GM19463 (cell line): ENCODE data around the gene PDK4.
A peak's percentile ranks its signal among the peaks of the same experiment; 100 is the strongest.
"Not testable (repeated sequence)": the region's sequence is repeated elsewhere in the genome, so short reads cannot be mapped to it uniquely, and the experiment has no call there.

Source experiments
- ATAC-seq: cut with Tn5 transposase; IDR thresholded peaks from one replicate; pipeline ENCODE4 v1.9.1; 2021; ENCODE audit warnings: mild to moderate bottlenecking, moderate library complexity; ENCODE audit not compliant: unreplicated experiment

PDK4 gene

DNA sequence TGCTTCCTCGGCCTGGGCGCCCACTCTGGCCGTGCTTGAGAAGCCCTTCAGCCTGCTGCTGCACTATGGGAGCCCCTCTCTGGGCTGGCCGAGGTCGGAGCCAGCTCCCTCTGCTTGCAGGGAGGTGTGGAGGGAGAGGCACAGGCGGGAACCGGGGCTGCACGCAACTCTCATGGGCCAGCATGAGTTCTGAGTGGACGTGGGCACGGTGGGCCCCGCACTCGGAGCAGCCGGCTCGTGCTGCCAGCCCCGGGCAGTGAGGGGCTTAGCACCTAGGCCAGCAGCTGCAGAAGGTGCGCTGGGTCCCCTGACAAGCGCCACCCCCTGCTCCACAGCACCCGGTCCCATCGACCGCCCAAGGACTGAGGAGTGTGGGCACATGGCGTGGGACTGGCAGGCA, 9.0 kb upstream of the PDK4 start:
- ATAC-seq, result no peak

DNA sequence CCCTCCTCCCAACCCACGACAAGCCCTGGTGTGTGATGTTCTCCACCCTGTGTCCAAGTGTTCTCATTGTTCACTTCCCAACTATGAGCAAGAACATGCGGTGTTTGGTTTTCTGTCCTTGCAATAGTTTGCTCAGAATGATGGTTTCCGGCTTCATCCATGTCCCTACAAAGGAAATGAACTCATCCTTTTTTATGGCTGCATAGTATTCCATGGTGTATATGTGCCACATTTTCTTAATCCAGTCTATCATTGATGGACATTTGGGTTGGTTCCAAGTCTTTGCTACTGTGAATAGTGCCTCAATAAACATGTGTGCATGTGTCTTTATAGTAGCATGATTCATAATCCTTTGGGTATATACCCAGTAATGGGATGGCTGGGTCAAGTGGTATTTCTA, 8.5 kb upstream of the PDK4 start:
- ATAC-seq, result not testable (repeated sequence)

DNA sequence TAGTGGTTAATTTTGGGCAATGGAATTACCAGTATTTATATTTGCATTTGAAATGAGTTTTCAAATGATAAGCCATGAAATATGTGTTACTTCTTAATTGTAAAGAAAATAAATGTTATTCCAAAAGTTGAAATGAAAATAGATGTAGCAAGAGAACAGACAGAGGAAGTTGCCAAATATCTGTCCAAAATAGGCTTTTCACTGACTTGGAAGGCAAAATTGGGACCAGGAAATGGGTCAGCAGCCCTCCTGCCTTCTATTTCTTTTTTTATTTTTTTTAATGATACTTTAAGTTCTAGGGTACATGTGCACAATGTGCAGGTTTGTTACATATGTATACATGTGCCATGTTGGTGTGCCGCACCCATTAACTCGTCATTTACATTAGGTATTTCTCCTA, 8.1 kb upstream of the PDK4 start:
- not testable (repeated sequence) for ATAC-seq

DNA sequence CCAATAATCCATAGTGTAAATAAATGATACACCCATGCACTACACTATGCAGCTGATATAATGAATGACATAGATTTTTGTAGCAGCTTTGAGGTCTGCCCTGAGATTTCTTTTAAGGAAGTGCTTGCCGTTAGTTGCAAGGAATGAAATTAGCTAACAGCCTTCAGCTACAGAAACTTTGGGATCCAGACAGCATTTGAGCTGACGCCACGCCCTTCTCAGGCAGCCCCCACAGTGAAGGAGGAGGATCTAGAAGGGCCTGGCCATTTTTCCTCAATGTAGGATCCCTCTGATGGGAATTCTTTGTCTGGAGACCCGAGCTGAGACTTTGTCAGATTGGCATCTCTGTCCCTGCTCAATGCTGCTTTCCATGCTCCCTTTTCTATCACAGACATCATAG, 6.1 kb upstream of the PDK4 start:
- ATAC-seq, result no peak

DNA sequence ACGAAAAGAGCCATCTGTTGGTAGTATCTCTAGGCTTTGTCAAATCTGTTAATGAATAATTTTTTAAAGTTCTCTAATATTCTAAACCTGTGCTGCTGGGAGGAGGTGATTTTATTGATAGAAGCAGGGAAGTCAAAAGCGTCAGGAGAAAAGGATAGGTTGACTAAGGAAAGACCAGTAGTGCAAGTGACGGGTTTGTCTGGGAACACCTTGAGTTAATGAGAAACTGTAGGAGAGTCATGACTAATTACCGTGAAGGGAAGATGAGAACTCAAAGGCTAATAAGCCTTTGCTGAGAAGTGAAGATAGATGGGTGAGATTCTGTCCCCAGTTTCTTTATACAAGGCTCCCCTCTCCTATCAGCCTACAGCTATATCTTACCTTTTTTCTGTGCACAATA, 5.0 kb upstream of the PDK4 start:
- no peak for ATAC-seq

DNA sequence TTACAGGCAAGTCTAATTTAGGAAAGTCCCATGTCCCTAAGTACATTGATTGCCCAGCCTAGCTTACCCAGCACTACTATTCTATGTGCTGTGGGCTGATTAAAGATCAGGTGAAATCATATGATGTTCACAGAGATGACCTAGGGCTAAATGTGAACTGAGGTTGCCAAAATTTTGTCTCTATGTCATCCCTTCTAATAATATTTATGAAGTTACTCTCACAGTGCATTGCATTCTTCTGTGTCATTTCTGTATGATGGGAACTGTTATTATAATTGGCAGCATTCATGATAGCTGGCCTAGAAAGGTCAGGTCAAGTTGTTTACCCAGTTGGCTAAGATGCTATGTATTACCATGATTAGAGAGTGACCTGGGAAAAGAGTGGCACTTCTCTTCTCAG, 2.8 kb upstream of the PDK4 start:
- ATAC-seq, result no peak

DNA sequence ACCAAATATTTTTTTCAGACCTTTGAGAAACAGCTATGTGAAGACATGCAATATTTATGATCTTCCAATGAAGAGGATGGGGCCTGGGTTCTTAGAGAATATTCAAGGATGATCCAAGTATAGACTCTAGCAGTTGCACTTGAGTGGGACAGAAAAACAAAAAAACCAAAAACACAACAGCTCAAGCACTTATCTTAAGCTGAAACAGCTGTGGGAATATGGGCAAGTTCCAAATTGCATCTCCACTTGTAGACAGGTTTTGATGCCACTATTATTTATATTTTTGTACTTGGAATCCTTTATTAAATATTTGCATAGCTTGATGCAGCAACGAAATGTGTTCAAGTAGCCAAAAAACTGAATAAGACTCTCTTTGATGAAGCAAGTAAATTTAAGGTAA, 2.2 kb upstream of the PDK4 start:
- ATAC-seq, result no peak

DNA sequence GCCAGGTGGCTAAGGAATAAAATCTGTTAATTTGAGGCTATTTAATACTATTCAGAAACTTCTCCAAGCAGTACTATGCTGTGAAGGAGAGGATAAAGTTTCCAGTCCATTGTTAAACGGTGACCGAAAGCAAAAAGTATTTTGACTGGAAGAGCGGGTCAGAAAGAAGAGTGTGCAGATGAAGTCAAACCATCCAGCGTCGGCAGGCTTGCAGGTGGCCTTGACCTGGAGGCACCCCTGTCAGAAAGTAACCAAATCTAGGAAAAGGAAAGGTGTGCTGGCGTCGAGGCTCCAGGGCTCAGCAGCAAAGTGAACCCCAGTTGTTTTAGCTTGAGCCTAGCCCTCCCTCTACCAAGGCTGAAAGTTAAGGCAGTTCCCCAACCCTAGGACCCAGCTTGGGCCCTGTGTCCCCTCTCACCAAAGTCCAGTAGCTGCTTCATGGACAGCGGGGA, 544 bp downstream of the PDK4 start:
- no peak for ATAC-seq

DNA sequence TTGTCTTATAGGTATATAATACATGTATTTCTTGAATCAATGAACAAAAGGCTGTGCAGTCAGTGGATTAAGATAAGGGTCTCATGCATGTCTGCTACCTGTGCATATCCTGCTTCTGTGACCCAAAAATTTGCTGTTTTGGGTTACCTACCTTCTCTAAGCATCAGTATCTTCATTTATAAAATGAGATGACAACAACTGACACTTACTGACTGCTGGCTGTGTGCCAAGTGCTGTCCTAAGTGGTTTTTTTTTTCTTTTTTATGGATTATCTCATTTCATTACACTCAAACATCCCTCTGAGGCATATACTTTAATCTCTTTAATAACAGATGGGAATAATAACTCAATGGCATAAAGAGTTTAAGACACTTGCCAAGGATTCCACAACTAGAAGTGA, 2.1 kb downstream of the PDK4 start:
- ATAC-seq, result no peak

DNA sequence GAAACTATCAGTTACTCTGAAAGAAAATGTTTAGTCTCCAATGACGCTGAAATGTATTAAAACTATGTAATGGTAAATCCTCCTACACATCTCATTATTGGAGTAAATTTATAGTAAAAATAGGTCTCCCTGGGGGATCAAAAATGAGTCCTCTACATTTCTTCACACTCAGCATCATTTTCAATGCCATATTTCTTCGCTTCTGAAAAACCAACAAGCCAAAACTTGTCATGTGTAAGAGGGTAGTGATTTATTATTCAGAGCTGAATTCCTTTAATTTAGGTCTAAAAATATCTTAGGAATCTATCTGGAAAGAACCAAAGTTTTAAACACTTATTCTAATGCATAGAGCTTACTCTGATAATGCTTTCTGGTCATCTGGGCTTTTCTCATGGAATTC, 3.0 kb downstream of the PDK4 start:
- no peak for ATAC-seq

DNA sequence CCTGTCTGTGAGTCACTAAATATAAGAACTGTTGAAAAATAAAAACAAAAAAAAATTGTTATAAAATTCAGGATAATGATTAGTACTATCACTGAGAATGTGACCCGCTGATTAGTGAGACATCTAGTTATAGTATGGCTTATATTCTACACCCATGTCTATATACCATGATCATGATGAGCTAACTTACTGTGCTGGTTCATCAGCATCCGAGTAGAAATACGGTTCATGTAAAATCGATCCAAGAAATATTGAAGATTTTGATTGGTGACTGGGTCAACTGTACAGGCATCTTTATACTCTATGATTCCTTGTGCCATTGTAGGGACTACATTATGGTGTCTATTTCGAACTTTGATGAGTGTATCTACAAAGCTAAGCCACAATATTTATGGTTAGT, 3.7 kb downstream of the PDK4 start:
- ATAC-seq, result no peak

DNA sequence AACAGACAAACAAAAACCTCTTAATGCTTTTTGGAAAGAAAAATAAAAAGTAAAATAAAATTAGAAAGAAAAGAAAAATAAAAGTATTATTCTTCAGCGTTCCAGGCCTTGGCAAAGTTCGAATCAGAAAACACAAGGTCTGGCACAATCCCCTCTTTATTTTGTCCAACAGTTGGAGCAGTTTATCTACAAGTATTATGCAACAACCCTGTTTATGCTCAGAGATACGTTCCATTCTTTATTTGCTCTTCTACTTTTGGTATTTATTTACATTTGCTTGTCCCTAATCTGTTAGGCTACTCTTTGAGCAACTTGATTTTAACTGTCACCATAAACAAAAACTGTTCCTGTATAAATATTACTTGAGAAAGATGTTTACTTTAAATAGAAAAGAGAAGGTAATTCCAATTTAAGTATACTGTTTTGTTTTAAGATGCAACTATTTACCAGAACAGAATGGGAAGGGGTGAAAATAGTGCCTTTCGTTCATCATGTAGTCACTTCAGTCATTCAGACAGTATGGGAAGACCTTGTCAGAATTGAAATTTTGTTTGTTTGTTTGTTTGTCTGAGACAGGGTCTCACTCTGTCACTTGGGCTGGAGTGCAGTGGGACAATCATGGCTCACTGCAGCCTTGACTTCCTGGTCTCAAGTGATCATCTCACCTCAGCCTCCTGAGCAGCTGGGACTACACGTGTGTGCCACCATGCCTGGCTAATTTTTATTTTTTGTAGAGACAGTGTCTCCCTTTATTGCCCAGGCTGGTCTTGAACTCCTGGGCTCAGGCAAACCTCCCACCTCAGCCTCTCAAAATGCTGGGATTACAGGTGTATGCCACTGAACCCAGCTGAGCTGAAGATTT, 5.7 kb downstream of the PDK4 start:
- no peak for ATAC-seq

DNA sequence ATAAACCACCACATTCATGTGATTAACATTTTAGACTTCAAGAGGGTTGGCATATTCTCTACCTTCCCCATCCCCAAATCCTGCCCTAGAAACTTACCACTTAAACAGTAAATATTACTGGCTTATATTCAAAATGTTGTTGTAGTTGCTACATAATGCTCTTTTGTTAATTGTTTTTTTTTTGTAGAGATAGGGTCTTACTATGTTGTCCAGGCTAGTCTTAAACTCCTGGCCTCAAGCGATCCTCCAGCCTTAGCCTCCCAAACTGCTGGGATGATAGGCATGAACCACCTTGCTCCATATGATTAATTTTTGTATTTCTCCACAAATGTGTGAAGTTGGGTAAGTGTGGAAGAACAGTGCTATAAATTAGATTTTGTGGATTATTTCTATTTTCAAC, 6.5 kb downstream of the PDK4 start:
- ATAC-seq, result no peak

DNA sequence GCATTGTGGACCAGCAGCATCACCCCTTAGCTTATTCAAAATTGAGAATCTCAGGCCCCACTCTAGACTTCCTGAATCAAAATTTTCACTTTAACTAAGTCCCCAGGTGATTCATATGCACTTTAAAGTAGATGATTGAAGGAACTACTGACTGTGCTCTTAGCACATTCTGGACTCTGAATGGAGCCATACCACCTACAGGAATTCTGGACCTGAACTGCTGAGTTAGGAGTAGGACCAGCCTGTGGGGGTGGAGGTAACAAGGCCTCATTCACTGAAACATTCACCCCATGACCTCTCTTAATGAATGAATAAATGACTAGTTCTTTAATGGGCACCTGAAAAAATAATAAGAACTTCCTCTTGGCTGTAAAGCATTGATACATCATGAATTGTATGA, 7.3 kb downstream of the PDK4 start:
- ATAC-seq, result no peak

DNA sequence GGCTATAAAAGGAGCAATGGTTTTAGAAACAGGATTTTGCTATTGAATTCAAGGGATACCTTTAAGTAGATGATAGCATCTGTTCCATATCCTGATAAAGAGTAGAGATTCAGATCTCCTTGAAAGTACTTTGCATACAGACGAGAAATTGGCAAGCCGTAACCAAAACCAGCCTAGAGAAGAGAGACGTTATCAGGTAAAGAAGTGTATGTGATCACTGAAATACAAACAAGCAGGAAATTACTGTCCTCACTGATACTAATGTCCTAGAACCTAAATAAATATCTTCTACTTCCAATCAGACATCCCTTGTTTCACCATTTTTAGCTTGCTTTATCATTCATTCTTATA, 9.4 kb downstream of the PDK4 start:
- ATAC-seq, result peak; percentile 16

DNA sequence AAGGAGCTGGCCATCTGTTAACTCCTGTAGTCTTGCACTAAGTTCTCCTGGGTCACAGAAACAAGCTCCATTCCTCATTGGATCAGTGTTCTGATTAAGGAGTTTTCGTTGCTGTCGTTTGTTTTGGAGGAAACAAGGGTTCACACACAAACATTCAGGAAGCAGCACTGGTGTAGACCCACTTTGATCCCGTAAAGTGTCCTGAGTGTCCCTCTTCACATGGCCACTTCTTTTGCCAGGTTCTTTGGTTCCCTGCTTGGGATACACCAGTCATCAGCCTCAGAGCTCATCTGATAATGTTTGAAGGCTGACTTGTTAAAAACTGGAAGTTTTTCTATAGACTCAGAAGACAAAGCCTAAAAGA, 10.9 kb downstream of the PDK4 start:
- no peak for ATAC-seq

DNA sequence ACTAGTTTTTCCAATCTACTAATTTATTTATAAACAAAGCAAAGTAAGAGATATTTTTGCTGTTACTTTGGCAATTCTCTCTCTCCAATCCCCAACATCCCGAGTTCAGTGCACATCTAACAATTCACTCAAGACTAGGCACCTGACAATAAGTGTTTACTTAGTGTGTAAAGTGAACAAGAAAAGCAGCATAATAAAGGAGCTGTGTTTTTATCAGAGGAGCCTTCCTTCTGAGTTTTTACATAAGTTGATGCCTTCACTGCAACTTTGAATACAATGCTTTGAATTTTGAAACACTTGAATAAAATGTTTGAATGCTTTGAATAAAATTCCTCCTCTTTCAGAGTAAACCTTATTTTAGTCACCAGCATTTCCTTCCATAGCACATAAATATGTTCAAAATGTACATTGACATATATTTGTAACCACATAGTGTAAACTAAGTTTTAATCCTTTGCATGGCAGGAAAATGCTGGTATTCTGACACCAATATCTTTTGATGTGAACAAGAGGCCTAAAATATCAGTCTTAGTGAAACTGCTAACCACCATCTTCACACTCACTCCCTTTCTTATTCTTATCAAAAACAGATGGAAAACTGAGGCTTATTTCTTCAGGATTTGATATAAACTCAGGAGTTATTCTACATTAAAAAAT, 11.4 kb downstream of the PDK4 start:
- no peak for ATAC-seq

DNA sequence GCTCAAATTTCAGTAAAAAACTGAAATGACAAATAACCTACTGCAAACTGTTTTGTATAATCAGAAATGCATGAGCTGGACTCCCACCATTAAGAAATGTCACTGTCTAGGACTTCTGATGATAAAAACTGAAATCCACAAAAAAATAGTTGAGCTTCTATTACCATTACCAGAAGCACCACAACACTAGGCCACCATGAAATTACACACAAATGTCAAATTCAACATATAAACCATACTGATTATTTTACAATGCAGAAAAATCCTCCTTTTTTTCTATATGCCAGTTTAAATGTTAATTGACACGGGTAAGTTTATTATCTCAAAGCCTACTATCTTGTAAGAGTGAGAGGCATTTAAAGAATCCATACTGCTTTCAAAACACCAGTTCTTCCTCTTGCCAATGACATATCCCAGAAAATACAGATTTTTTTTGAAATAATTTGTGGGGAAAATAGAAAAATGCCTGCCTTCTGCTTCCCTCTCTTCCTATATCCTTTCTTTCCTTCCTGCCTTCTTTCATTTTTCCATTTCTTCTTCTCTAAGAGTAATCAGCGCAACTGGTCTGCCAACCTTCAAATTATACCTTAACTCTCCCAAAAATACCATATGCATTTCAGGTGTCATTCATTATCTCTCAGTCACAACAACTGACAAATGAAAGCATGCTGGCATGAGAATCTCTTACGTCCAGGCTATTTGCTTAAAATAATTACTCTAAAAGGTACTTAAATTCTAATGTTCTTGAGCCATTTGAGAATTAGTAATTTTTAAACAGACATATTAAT, 12.3 kb downstream of the PDK4 start:
- ATAC-seq, result no peak

DNA sequence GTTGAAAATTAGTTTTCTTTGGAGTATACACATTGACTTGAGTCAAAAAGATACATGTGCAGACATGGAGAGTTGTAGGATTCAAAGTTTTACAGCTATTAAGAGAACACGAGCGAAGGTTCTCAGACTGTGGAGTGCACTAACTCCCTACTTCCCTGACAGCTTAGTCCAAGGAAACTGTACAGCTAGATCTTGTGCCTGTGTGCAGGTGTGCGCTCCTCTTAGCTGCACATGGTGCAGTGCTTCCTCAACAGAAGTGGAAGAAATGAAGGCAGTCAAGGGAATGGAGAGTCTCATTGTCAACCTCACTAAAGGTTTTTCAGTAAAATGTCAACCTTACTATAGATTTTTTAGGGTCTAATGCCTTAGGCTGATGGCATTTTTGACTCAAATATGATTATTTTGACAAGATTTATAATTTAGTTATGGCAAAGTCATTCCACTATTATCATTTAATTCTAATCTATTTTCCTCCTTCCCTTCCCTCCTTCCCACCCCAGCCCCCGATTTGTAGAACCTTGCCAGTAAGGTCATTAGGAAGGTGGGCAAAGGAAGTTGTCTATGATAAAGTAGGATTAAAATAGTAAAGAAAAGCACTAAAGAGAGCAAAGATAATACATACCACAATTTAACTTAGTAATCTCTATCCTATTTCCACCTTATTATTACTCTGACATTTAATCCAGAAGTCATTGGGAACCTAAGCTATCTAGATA, 13.6 kb downstream of the PDK4 start:
- no peak for ATAC-seq

DNA sequence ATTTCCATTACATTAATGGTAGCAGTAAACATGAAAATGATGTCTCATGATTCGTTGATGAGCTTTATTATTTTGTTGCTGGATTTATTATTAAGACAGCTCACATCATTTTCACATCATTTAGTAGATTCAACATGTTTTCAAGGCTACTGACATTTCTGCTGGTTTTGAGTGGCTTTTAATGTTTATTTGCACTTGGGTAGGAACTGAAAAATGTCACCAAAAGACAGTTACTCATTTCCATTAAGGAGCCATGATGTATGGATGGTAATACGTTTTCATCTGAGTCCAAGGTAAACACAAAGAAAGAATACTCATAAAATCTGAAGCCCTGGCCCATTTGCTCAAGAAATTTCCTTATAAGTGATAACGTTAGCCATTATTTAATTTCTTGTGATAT, 14.8 kb downstream of the PDK4 start:
- no peak for ATAC-seq

DNA sequence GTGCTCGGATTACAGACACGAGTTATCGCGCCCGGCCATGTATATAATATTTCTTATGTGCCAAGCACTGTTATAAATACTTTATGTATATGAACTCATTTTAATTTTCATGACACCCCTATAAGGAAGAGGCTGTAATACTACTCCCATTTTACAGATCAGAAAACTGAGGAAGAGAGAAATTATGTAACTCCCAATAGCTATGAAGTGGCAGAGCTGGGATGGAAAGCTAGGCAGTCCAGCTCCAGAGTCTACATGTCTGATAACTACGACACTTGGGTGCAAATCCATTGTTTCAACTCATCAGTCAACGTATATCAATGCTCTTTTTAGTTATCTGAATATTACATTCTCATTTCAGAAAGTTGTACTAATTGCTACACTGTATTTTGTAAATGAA, 17.0 kb downstream of the PDK4 start:
- ATAC-seq, result no peak
